ENCODE measurements around the gene FOXP1. TPM values are rescaled to one million over a fixed set of nuclear protein-coding genes. Genes with fewer than 3 reads are reported as not detected.

The FOXP1 gene
- total RNA-seq, 1 donor from 2014 or later = 71.3 TPM

- Mint-ChIP-seq H3K36me3 (ENCODE audit: low read depth, unreplicated experiment) (no peaks in the 10 kb centered on the region), H3K27me3 (ENCODE audit: unreplicated experiment) (no peaks in the 10 kb centered on the region), H3K27ac (ENCODE audit: unreplicated experiment) (no peak overlapping the region), H3K4me1 (ENCODE audit: unreplicated experiment) (peaks cover 41% of the 10 kb centered on the region), H3K9me3 (ENCODE audit: unreplicated experiment) (no peaks in the 10 kb centered on the region), H3K4me3 (ENCODE audit: unreplicated experiment) (no peak overlapping the region)
- TF ChIP-seq CTCF (IDR thresholded peaks at IDR 0.05; ENCODE audit: unreplicated experiment) = no peak
- no peak for DNase-seq (ENCODE audit: low spot score)
These were observed 521.9 kb downstream of the FOXP1 start for GRCh38 chr3:71061581-71061980.

- Mint-ChIP-seq H3K9me3 (ENCODE audit: unreplicated experiment) (no peaks in the 10 kb centered on the region), H3K4me1 (ENCODE audit: unreplicated experiment) (peaks cover 41% of the 10 kb centered on the region), H3K27ac (ENCODE audit: unreplicated experiment) (no peak overlapping the region), H3K4me3 (ENCODE audit: unreplicated experiment) (no peak overlapping the region), H3K27me3 (ENCODE audit: unreplicated experiment) (no peaks in the 10 kb centered on the region), H3K36me3 (ENCODE audit: low read depth, unreplicated experiment) (no peaks in the 10 kb centered on the region)
- DNase-seq (ENCODE audit: low spot score) = no peak
- TF ChIP-seq CTCF (IDR thresholded peaks at IDR 0.05; ENCODE audit: unreplicated experiment) = no peak
These were observed 522.5 kb downstream of the FOXP1 start for GRCh38 chr3:71061037-71061436.

- Mint-ChIP-seq H3K9me3 (ENCODE audit: unreplicated experiment) (no peaks in the 10 kb centered on the region), H3K4me1 (ENCODE audit: unreplicated experiment) (peaks cover 43% of the 10 kb centered on the region), H3K4me3 (ENCODE audit: unreplicated experiment) (no peak overlapping the region), H3K27me3 (ENCODE audit: unreplicated experiment) (peaks cover 2% of the 10 kb centered on the region), H3K36me3 (ENCODE audit: low read depth, unreplicated experiment) (no peaks in the 10 kb centered on the region), H3K27ac (ENCODE audit: unreplicated experiment) (no peak overlapping the region)
- no peak for DNase-seq (ENCODE audit: low spot score)
- no peak for TF ChIP-seq CTCF (IDR thresholded peaks at IDR 0.05; ENCODE audit: unreplicated experiment)
These were observed 523.0 kb downstream of the FOXP1 start for GRCh38 chr3:71060536-71060935.

GRCh38 chr3:71057526-71057894, 526.0 kb downstream of the FOXP1 start:
- no peak overlapping the region for H3K27ac Mint-ChIP-seq (ENCODE audit: unreplicated experiment)
- no peak overlapping the region for H3K4me3 Mint-ChIP-seq (ENCODE audit: unreplicated experiment)
- H3K36me3 Mint-ChIP-seq (ENCODE audit: low read depth, unreplicated experiment) = no peaks in the 10 kb centered on the region
- H3K4me1 Mint-ChIP-seq (ENCODE audit: unreplicated experiment) = peaks cover 70% of the 10 kb centered on the region
- no peaks in the 10 kb centered on the region for H3K9me3 Mint-ChIP-seq (ENCODE audit: unreplicated experiment)
- no peak for TF ChIP-seq CTCF (IDR thresholded peaks at IDR 0.05; ENCODE audit: unreplicated experiment)
- DNase-seq (ENCODE audit: low spot score) = no peak
- H3K27me3 Mint-ChIP-seq (ENCODE audit: unreplicated experiment) = peaks cover 2% of the 10 kb centered on the region

- no peak for DNase-seq (ENCODE audit: low spot score)
- no peaks in the 10 kb centered on the region for H3K9me3 Mint-ChIP-seq (ENCODE audit: unreplicated experiment)
These were observed 527.2 kb downstream of the FOXP1 start for GRCh38 chr3:71056327-71056726.

More at GRCh38 chr3:71056327-71056726, 527.2 kb downstream of the FOXP1 start:
- Mint-ChIP-seq H3K4me3 (ENCODE audit: unreplicated experiment) (no peak overlapping the region), H3K36me3 (ENCODE audit: low read depth, unreplicated experiment) (peaks cover 10% of the 10 kb centered on the region), H3K27ac (ENCODE audit: unreplicated experiment) (no peak overlapping the region), H3K27me3 (ENCODE audit: unreplicated experiment) (peaks cover 2% of the 10 kb centered on the region), H3K4me1 (ENCODE audit: unreplicated experiment) (peaks cover 75% of the 10 kb centered on the region)
- TF ChIP-seq CTCF (IDR thresholded peaks at IDR 0.05; ENCODE audit: unreplicated experiment) = no peak
